Stimulated activated CD4-positive, alpha-beta T cell treated with anti-CD3 and anti-CD28 coated beads, Interleukin-2, amount 100 ng/mL, for 48 hours (primary cell): ENCODE measurements around the gene BAIAP2.
"Not testable (repeated sequence)": the region's sequence is repeated elsewhere in the genome, so short reads cannot be mapped to it uniquely, and the experiment has no call there.

Experiments used
- DNase-seq, 2 donors: peaks; one replicate each; pipeline ENCODE4 v3.0.0-alpha.2; 2020

The BAIAP2 gene

GRCh38 chr17:81022344-81022676 lies 12.6 kb upstream of the BAIAP2 start:
- DNase-seq = no peak

- DNase-seq = no peak
Observed at GRCh38 chr17:81025065-81025740, 9.7 kb upstream of the BAIAP2 start.

- DNase-seq = no peak
Observed at GRCh38 chr17:81025741-81026129, 9.2 kb upstream of the BAIAP2 start.

- DNase-seq = no peak
Observed at GRCh38 chr17:81026266-81027036, 8.5 kb upstream of the BAIAP2 start.

- no peak for DNase-seq
Observed at GRCh38 chr17:81027038-81027437, 7.9 kb upstream of the BAIAP2 start.

- no peak for DNase-seq
Observed at GRCh38 chr17:81027591-81028505, 7.1 kb upstream of the BAIAP2 start.

GRCh38 chr17:81028506-81028858 lies 6.5 kb upstream of the BAIAP2 start:
- DNase-seq = no peak

- no peak for DNase-seq
Observed at GRCh38 chr17:81029859-81030258, 5.1 kb upstream of the BAIAP2 start.

- DNase-seq = not testable (repeated sequence)
Observed at GRCh38 chr17:81030312-81030711, 4.6 kb upstream of the BAIAP2 start.

GRCh38 chr17:81030741-81031565 lies 4.0 kb upstream of the BAIAP2 start:
- no peak for DNase-seq

GRCh38 chr17:81031566-81032550 lies 3.1 kb upstream of the BAIAP2 start:
- no peak for DNase-seq

GRCh38 chr17:81032641-81033480 lies 2.1 kb upstream of the BAIAP2 start:
- no peak for DNase-seq

- no peak for DNase-seq
Observed at GRCh38 chr17:81033535-81034167, 1.3 kb upstream of the BAIAP2 start.

- no peak for DNase-seq
Observed at GRCh38 chr17:81034168-81034777, 678 bp upstream of the BAIAP2 start.

- no peak for DNase-seq
Observed at GRCh38 chr17:81035521-81036196, 708 bp downstream of the BAIAP2 start.

GRCh38 chr17:81036197-81036941 lies 1.4 kb downstream of the BAIAP2 start:
- DNase-seq = no peak

- DNase-seq = no peak
Observed at GRCh38 chr17:81037026-81037797, 2.3 kb downstream of the BAIAP2 start.
